OCI-LY1 (cell line): ENCODE data around the gene ZNF608.

Experiments used
- H2AFZ ChIP-seq: fragments of 200-600 bp; sonication (generic), shearing (Covaris generic); 2 replicates; pipeline ENCODE4 v1.6.0; 2014; ENCODE audit warnings: antibody characterized with exemption, mild to moderate bottlenecking, low read length
- H3F3A ChIP-seq: fragments of 200-600 bp; sonication (generic), shearing (Covaris generic); 2 replicates; pipeline ENCODE4 v1.6.0; 2014; ENCODE audit warnings: mild to moderate bottlenecking, antibody characterized with exemption, low read length, moderate library complexity; ENCODE audit not compliant: insufficient read depth
- H3K27ac ChIP-seq: fragments of 200-600 bp; sonication (generic); 2 replicates; pipeline ENCODE4 v1.5.1; 2014; ENCODE audit warnings: low read length, mixed run types, mild to moderate bottlenecking, low read depth; ENCODE audit not compliant: poor library complexity, severe bottlenecking
- H3K27me3 ChIP-seq: fragments of 200-600 bp; sonication (generic); 2 replicates; pipeline ENCODE4 v1.6.0; 2014; ENCODE audit warnings: antibody characterized with exemption, mild to moderate bottlenecking, low read length, moderate library complexity; ENCODE audit not compliant: insufficient read depth
- H3K36me3 ChIP-seq: fragments of 200-600 bp; sonication (generic); 2 replicates; pipeline ENCODE4 v1.6.1; 2014; ENCODE audit warnings: mild to moderate bottlenecking, antibody characterized with exemption, low read length, moderate library complexity, mixed read lengths; ENCODE audit not compliant: insufficient read depth
- H3K4me1 ChIP-seq: fragments of 200-600 bp; sonication (generic); 2 replicates; pipeline ENCODE4 v1.5.1; 2014; ENCODE audit warnings: mild to moderate bottlenecking, low read length, moderate library complexity; ENCODE audit not compliant: insufficient read depth, severe bottlenecking
- H3K4me2 ChIP-seq: fragments of 200-600 bp; sonication (generic), shearing (Covaris generic); 2 replicates; pipeline ENCODE4 v1.6.1; 2014; ENCODE audit warnings: low read length
- H3K4me3 ChIP-seq: fragments of 200-600 bp; sonication (generic); 2 replicates; pipeline ENCODE4 v1.5.1; 2014; ENCODE audit warnings: low read length, low read depth, mild to moderate bottlenecking, mixed read lengths; ENCODE audit not compliant: poor library complexity, severe bottlenecking
- H3K79me2 ChIP-seq: fragments of 200-600 bp; shearing (Covaris generic); 2 replicates; pipeline ENCODE4 v1.6.1; 2016; ENCODE audit warnings: mixed run types, low read length, mixed read lengths; ENCODE audit not compliant: insufficient read depth
- H3K9ac ChIP-seq: fragments of 200-600 bp; sonication (generic), shearing (Covaris generic); 2 replicates; pipeline ENCODE4 v1.6.1; 2014; ENCODE audit warnings: mild to moderate bottlenecking, low read length, mixed read lengths
- H3K9me2 ChIP-seq: fragments of 200-600 bp; sonication (generic), shearing (Covaris generic); 2 replicates; pipeline ENCODE4 v1.6.1; 2014; ENCODE audit warnings: low read depth, mild to moderate bottlenecking, low read length, mixed read lengths
- H3K9me3 ChIP-seq: fragments of 200-600 bp; shearing (Covaris generic); 2 replicates; pipeline ENCODE4 v1.6.1; 2014; ENCODE audit warnings: low read length, mixed read lengths
- H4K20me1 ChIP-seq: fragments of 200-600 bp; sonication (generic), shearing (Covaris generic); 2 replicates; pipeline ENCODE4 v1.6.0; 2016; ENCODE audit warnings: mild to moderate bottlenecking, low read length; ENCODE audit not compliant: insufficient read depth
- EZH2 ChIP-seq: fragments of 200-600 bp; sonication (generic), shearing (Covaris generic); IDR thresholded peaks from 2 replicates; pipeline ENCODE4 v1.8.0; 2017; ENCODE audit warnings: borderline replicate concordance, mixed run types, mild to moderate bottlenecking, antibody characterized with exemption, low read length, moderate library complexity, mixed read lengths
- TF ChIP-seq, protein P1 (sequence below): fragments of 200-600 bp; sonication (generic), shearing (Covaris generic); IDR thresholded peaks from 2 replicates; pipeline ENCODE4 v1.5.1; 2017; ENCODE audit warnings: mild to moderate bottlenecking, antibody characterized with exemption, low read length, moderate library complexity, mixed read lengths

ZNF608 gene

GRCh38 chr5:124743602-124744169 lies 2.8 kb downstream of the ZNF608 start:
- Histone ChIP-seq H3K9me2 (no peaks in the 10 kb centered on the region), H2AFZ (no peak overlapping the region), H3K4me1 (peaks cover 43% of the 10 kb centered on the region), H4K20me1 (no peaks in the 10 kb centered on the region), H3K27ac (peak overlapping the region; percentile 99), H3K36me3 (peaks cover 11% of the 10 kb centered on the region), H3K4me2 (peak overlapping the region; percentile 77), H3K79me2 (peaks cover 83% of the 10 kb centered on the region), H3K4me3 (peak overlapping the region; percentile 78), H3K9ac (peak overlapping the region; percentile 96), H3K27me3 (no peaks in the 10 kb centered on the region), H3F3A (0 out of 2 replicates have a peak, but pooled peaks cover 9% of the 10 kb centered on the region), H3K9me3 (no peaks in the 10 kb centered on the region)
- TF ChIP-seq, protein P1, sequence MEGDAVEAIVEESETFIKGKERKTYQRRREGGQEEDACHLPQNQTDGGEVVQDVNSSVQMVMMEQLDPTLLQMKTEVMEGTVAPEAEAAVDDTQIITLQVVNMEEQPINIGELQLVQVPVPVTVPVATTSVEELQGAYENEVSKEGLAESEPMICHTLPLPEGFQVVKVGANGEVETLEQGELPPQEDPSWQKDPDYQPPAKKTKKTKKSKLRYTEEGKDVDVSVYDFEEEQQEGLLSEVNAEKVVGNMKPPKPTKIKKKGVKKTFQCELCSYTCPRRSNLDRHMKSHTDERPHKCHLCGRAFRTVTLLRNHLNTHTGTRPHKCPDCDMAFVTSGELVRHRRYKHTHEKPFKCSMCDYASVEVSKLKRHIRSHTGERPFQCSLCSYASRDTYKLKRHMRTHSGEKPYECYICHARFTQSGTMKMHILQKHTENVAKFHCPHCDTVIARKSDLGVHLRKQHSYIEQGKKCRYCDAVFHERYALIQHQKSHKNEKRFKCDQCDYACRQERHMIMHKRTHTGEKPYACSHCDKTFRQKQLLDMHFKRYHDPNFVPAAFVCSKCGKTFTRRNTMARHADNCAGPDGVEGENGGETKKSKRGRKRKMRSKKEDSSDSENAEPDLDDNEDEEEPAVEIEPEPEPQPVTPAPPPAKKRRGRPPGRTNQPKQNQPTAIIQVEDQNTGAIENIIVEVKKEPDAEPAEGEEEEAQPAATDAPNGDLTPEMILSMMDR = no peak
- TF ChIP-seq EZH2 = no peak

- Histone ChIP-seq H3F3A (0 out of 2 replicates have a peak, but pooled peaks cover 4% of the 10 kb centered on the region), H3K9me3 (no peaks in the 10 kb centered on the region), H3K27ac (peak overlapping the region; percentile 99), H4K20me1 (no peaks in the 10 kb centered on the region), H3K27me3 (no peaks in the 10 kb centered on the region), H3K36me3 (peaks cover 11% of the 10 kb centered on the region), H2AFZ (no peak overlapping the region), H3K79me2 (peaks cover 89% of the 10 kb centered on the region), H3K4me2 (peak overlapping the region; percentile 77), H3K9me2 (no peaks in the 10 kb centered on the region), H3K4me1 (peaks cover 49% of the 10 kb centered on the region), H3K9ac (peak overlapping the region; percentile 96), H3K4me3 (peak overlapping the region; percentile 78)
- TF ChIP-seq, protein P1 = no peak
- no peak for TF ChIP-seq EZH2
Measured at GRCh38 chr5:124742983-124743601, 3.3 kb downstream of the ZNF608 start.

DNA sequence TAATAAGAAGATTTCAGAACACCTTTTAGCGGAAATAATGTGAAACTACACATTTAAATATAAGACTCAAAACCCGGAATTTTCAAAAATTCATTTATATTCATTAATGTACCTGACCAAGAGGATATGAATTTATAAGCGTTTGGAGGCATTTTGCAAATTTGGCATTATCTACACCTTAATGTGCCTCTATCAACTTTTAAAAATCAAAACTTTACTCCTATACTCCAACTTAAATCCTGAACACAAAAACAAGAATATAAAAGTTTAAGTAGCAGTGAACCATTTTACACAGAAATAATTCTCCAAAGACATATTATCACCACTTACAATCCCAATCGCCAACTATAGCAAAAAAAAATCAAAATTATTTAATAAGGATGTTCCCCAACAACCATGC lies 3.9 kb downstream of the ZNF608 start:
- Histone ChIP-seq H3K27ac (peak overlapping the region; percentile 99), H4K20me1 (no peaks in the 10 kb centered on the region), H3K36me3 (peaks cover 11% of the 10 kb centered on the region), H2AFZ (no peak overlapping the region), H3K4me3 (peak overlapping the region; percentile 78), H3K79me2 (peaks cover 95% of the 10 kb centered on the region), H3K4me1 (peaks cover 55% of the 10 kb centered on the region), H3K27me3 (no peaks in the 10 kb centered on the region), H3K4me2 (peak overlapping the region; percentile 77), H3K9me3 (no peaks in the 10 kb centered on the region), H3F3A (no peaks in the 10 kb centered on the region), H3K9ac (peak overlapping the region; percentile 96), H3K9me2 (no peaks in the 10 kb centered on the region)
- TF ChIP-seq, protein P1 = no peak
- TF ChIP-seq EZH2 = no peak
